Middle frontal gyrus (tissue), 1 donor: ENCODE measurements around the gene SLC10A4.
"Not testable (repeated sequence)": the region's sequence is repeated elsewhere in the genome, so short reads cannot be mapped to it uniquely, and the experiment has no call there.

ENCODE experiments used
- DNase-seq: peaks from one replicate; pipeline ENCODE4 v3.0.0-alpha.2; 2015; ENCODE audit warnings: low spot score; ENCODE audit errors: extremely low spot score

The SLC10A4 gene, protein sequence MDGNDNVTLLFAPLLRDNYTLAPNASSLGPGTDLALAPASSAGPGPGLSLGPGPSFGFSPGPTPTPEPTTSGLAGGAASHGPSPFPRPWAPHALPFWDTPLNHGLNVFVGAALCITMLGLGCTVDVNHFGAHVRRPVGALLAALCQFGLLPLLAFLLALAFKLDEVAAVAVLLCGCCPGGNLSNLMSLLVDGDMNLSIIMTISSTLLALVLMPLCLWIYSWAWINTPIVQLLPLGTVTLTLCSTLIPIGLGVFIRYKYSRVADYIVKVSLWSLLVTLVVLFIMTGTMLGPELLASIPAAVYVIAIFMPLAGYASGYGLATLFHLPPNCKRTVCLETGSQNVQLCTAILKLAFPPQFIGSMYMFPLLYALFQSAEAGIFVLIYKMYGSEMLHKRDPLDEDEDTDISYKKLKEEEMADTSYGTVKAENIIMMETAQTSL

GRCh38 chr4:48483006-48483776 is at the start of gene SLC10A4:
SLC10A4 (plus strand) TSS chr4:48483343; CDS start chr4:48483562, 219 bp downstream.
- no peak for DNase-seq

- DNase-seq: no peak
These were observed 46.8 kb upstream of the SLC10A4 start for GRCh38 chr4:48436318-48436717.

DNA sequence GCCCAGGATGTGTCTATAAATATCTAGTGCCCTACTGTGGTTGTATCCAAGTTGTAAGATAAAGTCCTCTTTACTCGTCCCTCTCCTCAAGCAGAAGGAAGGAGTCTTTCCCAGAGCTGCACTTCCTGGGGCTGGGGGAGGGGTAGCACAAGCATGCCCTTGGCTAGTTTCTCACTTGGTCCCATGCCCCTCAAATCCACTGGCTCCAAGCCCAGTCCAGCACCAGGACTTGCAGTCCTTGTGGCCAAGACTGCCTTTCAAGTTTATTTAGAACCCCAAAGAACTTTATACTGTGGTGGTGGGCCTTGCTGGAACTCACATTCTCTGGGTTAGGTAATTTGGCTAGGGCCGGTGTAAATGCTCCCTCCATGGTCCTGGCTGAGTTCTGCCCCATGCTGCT is 43.2 kb upstream of the SLC10A4 start:
- DNase-seq: no peak

- not testable (repeated sequence) for DNase-seq
These were observed 42.2 kb upstream of the SLC10A4 start for GRCh38 chr4:48440914-48441313.

- peak; percentile 32 for DNase-seq
These were observed 37.4 kb upstream of the SLC10A4 start for GRCh38 chr4:48445704-48446103.

- no peak for DNase-seq
These were observed 36.5 kb upstream of the SLC10A4 start for GRCh38 chr4:48446642-48447041.

DNA sequence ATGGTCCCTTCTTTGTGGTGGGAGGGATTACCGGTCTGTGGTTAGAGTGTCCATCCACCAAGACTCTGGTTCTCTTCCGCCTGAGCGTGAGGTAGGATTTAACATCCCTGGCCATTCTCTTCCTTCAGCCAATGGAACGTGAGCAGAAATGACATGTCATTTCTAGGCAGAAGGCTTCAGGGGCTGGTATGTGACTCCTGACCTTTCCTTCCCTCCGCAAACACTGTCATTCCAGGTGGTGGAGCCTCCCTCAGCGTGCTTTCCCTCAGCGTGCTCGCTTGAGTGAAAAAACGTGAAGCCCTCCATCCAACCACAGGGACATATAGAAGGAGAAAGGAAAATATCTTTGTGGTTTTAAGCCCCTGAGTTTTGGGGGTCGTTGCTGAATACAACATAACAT is 34.0 kb upstream of the SLC10A4 start:
- DNase-seq: no peak

DNA sequence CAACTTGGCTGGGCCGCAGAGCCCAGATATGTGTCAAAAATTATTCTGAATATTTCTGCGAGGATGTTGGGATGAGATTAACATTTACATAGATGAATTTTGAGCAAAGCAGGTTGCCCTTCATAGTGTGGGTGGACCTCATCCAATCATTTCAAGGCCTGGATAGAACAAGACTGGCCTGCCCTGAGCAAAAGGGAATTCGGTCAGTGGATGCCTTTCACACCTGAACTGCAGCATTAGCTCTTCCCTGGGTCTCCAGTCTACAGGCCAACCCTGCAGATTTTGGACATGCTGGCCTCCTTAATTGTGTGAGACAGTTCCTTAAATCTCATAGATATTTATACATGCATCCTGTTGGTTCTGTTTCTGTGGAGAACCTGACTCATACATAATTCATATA is 32.4 kb upstream of the SLC10A4 start:
- DNase-seq: no peak

- not testable (repeated sequence) for DNase-seq
These were observed 31.5 kb upstream of the SLC10A4 start for GRCh38 chr4:48451656-48452055.

- no peak for DNase-seq
These were observed 28.6 kb upstream of the SLC10A4 start for GRCh38 chr4:48454591-48454990.

- DNase-seq: no peak
These were observed 22.1 kb upstream of the SLC10A4 start for GRCh38 chr4:48461000-48461399.

- no peak for DNase-seq
These were observed 20.8 kb upstream of the SLC10A4 start for GRCh38 chr4:48462363-48462762.

- no peak for DNase-seq
These were observed 15.7 kb upstream of the SLC10A4 start for GRCh38 chr4:48467442-48467841.

GRCh38 chr4:48467891-48468290 is 15.3 kb upstream of the SLC10A4 start:
- no peak for DNase-seq

GRCh38 chr4:48470137-48470536 is 13.0 kb upstream of the SLC10A4 start:
- DNase-seq: no peak

DNA sequence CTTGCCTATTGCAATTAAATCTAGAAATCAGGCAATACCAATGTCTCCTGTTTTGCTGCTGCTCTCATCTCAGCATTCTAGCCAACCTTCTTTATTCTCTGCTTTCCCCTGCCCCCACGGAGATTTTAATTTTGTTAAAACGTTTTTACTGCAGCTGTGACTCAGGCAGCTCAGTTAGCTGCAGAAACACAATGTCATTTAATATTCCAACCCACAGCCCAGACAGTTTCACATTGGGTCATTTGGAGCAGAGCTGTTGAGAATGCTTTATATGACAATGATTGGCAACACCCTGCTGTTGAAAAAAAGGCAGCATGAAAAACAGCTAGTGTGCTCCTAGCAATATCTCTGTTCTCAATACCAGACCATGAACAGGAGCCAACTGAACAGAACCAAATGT is 12.6 kb upstream of the SLC10A4 start:
- peak; percentile 13 for DNase-seq

DNA sequence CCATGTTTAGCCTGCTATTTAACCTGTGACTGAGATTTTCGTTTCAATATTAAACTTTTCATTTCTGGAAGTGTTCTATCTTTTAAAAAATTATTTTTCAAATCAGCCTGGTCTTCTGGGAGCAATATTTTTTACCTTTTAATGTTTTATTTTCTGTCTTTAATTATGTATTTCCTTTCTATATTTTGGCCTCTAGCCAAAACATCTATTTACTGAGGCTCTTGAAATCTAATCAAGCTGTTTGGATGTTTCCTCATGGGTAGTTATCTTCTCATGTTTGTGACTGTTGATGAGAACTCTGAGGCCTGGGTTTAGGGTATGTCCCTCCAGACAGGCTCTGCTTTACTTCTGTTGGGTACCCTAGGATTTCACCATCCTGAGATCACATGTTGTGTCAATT is 10.3 kb upstream of the SLC10A4 start:
- no peak for DNase-seq

DNA sequence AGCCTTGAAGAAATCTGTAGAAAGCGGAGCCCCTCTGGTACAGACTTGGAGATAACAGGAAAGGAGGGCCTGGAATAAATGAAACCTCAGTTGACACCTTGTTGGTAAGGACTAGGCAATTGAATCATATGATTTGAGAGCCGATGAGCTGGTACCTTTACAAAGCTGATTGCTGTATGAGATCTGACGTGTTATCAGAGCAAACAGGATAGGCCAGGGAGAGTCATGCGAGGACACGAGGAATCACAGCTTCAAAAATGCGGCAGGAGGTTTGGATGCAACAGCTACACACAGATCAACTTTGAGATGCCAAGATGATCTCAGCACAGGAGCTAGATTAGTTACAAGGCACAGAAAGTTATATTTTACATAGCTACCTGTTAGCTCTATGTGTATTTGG is 7.4 kb upstream of the SLC10A4 start:
- no peak for DNase-seq

DNA sequence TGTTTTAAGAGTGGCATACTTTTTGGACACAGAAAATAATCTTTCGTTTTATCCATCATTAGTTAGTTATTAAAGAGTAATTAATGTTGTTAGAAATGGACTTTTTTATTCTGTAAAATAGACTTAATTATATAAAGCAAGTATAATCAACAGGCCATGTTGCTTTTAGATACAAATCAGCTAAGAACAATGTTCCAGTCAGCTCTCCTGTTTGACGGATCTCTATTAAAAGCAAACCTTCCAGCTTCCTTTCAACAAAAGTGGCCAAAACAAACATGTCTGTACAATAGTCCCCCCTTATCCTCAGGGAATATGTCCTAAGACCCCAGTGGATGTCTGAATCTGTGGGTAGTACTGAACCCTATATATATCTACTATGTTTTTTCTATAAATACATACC is 4.9 kb upstream of the SLC10A4 start:
- DNase-seq: no peak

DNA sequence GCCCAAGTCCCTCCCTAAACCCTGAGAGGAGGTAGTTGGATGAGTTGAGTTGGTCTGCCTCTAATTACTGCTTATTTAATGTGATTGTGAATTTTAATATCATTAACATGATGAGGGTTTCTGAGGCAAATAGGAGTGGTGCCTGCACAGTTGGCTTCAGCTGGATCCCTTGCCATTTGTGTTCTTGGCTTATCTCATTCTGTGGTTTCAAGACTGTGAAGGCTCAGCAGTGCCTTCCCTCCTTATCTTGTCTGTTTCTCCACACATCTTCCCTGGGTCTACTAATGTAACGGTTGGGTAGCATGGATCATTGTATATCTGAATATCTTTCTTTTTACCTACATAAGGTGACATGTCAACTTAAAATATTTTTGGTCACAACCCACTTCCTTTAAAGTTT is 1.6 kb upstream of the SLC10A4 start:
- no peak for DNase-seq

- no peak for DNase-seq
These were observed 792 bp downstream of the SLC10A4 start for GRCh38 chr4:48483777-48484493.
